HG03108 (cell line): ENCODE measurements around the gene CNDP2.
"Not testable (repeated sequence)": the region's sequence is repeated elsewhere in the genome, so short reads cannot be mapped to it uniquely, and the experiment has no call there.

Experiments used
- ATAC-seq: cut with Tn5 transposase; IDR thresholded peaks from one replicate; pipeline ENCODE4 v1.9.1; 2021; ENCODE audit warnings: moderate library complexity; ENCODE audit not compliant: unreplicated experiment

Gene CNDP2

DNA sequence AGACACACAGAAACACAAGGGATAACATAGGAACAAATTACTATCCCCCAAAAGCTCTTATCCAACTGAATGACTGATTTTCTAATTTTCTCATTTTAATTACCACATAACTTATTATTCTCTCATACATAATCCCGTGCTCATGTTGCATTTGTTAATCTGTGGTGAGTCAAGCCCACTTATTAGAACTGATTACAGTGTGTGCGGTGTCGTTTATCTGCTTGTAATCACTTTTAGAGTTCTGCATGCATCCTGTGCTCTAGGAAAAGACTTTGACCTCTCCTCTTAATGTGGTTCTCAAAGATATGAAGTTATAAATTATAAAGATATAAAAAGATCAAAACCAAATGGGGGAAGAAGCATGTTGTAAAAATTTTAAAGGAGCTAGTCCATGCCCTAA lies 67.8 kb downstream of the CNDP2 start:
- ATAC-seq = no peak

DNA sequence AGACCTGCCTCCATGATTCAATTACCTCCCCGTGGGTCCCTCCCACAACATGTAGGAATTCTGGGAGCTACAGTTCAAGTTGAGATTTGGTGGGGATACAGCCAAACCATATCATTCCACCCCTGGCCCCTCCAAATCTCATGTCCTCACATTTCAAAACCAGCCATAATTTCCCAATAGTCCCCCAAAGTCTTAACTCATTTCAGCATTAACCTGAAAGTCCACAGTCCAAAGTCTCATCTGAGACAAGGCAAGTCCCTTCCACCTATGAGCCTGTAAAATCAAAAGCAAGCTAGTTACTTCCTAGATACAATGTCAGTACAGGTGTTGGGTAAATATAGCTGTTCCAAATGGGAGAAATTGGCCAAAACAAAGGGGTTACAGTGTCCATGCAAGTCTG lies 69.0 kb downstream of the CNDP2 start:
- not testable (repeated sequence) for ATAC-seq

- ATAC-seq = not testable (repeated sequence)
These were observed 69.8 kb downstream of the CNDP2 start for GRCh38 chr18:74565993-74566392.

DNA sequence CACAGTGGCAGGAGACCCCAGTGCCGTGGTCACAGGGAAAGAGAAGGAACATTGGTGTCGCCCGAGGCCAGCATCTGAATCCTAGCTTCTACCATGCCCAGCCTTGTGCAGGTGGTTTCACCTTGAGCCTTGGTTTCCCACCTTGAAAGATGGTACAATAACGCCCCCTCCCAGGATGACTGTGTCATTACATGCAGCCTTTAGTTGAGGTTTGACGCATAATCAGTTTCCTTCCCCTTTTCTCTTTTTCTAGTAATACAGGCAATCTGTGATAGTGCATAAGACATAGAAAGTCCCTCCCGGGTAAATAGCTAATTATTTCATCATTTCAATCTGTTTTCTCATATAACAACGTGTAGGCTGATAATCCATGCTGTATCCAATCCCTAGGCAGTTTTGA lies 71.7 kb downstream of the CNDP2 start:
- no peak for ATAC-seq

DNA sequence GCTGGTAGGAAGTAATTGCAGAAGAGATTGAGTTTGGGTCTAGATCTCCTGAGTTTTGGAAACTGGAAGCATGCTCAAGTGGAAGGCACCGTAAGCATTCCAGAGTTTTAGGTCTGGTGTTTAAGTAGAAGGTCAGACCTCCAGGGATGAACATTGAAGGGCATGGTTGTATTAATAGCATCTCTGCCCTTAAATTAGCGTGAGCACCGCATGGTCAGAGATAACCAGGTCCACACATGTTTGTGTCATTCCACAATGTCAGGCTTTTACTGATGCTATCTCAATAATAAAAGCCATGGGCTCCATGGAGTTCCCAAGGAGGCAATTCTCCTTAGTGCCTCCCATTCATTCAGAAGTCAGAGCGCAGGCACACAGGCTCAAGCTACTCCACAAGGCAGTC lies 73.2 kb downstream of the CNDP2 start:
- ATAC-seq = no peak

- no peak for ATAC-seq
These were observed 74.1 kb downstream of the CNDP2 start for GRCh38 chr18:74570266-74570665.

DNA sequence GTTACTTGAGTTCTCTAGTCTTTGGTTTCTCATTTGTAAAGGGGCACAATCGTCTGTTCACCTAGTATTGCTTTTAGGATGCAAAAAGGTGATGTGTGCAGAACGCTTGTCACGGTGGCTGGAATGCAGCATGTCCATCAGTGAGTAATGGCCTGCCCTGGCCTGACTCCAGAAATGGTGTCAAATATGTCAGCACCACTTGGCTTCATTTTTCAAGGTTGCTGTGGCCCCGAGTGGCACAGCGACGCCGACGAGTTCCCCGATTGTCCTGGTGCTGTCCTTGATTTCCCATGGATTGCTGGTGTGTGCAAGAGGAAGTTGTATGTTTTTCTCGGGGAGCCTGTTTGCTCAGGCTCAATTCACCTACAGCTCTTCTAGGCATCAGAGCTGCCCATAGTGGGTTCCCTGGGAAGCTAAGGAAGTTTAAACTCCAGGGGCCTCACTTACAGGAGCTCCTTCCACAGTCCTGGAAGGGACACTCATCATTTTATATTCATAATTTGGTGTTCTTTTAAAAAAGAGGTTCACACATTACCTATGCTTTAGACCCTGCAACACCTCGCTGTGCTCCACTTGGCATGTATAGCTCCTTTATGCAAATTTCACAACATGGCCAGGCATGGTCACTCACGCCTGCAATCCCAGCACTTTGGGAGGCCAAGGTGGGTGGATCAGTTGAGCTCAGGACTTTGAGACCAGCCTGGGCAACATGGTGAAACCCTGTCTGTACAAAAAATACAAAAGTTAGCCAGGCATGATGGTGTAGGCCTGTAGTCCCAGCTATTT lies 75.9 kb downstream of the CNDP2 start:
- ATAC-seq = no peak

GRCh38 chr18:74573053-74573452 lies 76.9 kb downstream of the CNDP2 start:
- ATAC-seq = no peak
